B cell (primary cell): ENCODE measurements around the gene UNC13C.

Experiments
- EZH2 ChIP-seq: IDR thresholded peaks from 2 replicates; pipeline ENCODE4 v1.6.1; 2012; ENCODE audit warnings: borderline replicate concordance, low read depth, mild to moderate bottlenecking, moderate library complexity, low read length; ENCODE audit not compliant: insufficient read depth, poor library complexity, severe bottlenecking
- TF ChIP-seq, protein P1 (sequence below): fragments of 200-600 bp; IDR thresholded peaks from one replicate; pipeline ENCODE4 v1.8.0; 2022; ENCODE audit warnings: antibody characterized with exemption, mild to moderate bottlenecking

DNA sequence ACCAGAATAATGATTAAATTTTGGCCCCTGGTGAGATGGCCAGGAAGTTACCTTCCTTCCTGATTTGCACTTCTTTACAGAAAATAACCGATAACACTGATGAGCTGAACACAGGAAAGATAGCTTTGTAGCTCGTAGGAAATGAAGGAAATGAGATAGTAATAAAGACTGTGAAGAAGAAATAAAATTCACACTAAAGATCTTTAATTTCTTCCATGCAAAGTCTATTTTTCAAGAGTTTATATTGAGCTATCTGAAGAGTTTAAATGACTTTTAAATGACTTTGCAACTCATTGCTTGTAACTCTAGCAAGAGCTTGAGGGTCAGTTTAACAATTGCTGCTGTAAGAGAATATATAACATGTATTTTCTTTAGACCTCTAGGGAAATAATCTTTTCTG lies 543.0 kb downstream of the UNC13C start:
- TF ChIP-seq, protein P1, sequence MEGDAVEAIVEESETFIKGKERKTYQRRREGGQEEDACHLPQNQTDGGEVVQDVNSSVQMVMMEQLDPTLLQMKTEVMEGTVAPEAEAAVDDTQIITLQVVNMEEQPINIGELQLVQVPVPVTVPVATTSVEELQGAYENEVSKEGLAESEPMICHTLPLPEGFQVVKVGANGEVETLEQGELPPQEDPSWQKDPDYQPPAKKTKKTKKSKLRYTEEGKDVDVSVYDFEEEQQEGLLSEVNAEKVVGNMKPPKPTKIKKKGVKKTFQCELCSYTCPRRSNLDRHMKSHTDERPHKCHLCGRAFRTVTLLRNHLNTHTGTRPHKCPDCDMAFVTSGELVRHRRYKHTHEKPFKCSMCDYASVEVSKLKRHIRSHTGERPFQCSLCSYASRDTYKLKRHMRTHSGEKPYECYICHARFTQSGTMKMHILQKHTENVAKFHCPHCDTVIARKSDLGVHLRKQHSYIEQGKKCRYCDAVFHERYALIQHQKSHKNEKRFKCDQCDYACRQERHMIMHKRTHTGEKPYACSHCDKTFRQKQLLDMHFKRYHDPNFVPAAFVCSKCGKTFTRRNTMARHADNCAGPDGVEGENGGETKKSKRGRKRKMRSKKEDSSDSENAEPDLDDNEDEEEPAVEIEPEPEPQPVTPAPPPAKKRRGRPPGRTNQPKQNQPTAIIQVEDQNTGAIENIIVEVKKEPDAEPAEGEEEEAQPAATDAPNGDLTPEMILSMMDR: no peak
- TF ChIP-seq EZH2: no peak
